GM18526 (cell line): ENCODE measurements around the gene GLRA1.

ENCODE experiments used
- POLR2A ChIP-seq: IDR thresholded peaks from 3 replicates; pipeline ENCODE4 v1.6.1; 2011; ENCODE audit not compliant: insufficient read length; ENCODE audit errors: extremely low read depth

GLRA1 gene

GRCh38 chr5:151899399-151899798 is 25.3 kb downstream of the GLRA1 start:
- no peak for TF ChIP-seq POLR2A

GRCh38 chr5:151897896-151898295 is 26.8 kb downstream of the GLRA1 start:
- TF ChIP-seq POLR2A: no peak

GRCh38 chr5:151897020-151897552 is 27.6 kb downstream of the GLRA1 start:
- no peak for TF ChIP-seq POLR2A

- no peak for TF ChIP-seq POLR2A
Observed at GRCh38 chr5:151896031-151896691, 28.5 kb downstream of the GLRA1 start.

- no peak for TF ChIP-seq POLR2A
Observed at GRCh38 chr5:151895660-151896030, 29.0 kb downstream of the GLRA1 start.

GRCh38 chr5:151892393-151892792 is 32.3 kb downstream of the GLRA1 start:
- TF ChIP-seq POLR2A: no peak

GRCh38 chr5:151890299-151890698 is 34.4 kb downstream of the GLRA1 start:
- no peak for TF ChIP-seq POLR2A

GRCh38 chr5:151889614-151890013 is 35.0 kb downstream of the GLRA1 start:
- TF ChIP-seq POLR2A: no peak

- TF ChIP-seq POLR2A: no peak
Observed at GRCh38 chr5:151886546-151887275, 37.9 kb downstream of the GLRA1 start.

GRCh38 chr5:151885138-151885908 is 39.3 kb downstream of the GLRA1 start:
- no peak for TF ChIP-seq POLR2A

GRCh38 chr5:151881621-151882225 is 42.9 kb downstream of the GLRA1 start:
- TF ChIP-seq POLR2A: no peak

GRCh38 chr5:151880324-151880723 is 44.3 kb downstream of the GLRA1 start:
- no peak for TF ChIP-seq POLR2A

- no peak for TF ChIP-seq POLR2A
Observed at GRCh38 chr5:151873701-151874100, 51.0 kb downstream of the GLRA1 start.

- TF ChIP-seq POLR2A: no peak
Observed at GRCh38 chr5:151872701-151873100, 52.0 kb downstream of the GLRA1 start.

- TF ChIP-seq POLR2A: no peak
Observed at GRCh38 chr5:151870820-151871219, 53.8 kb downstream of the GLRA1 start.

- no peak for TF ChIP-seq POLR2A
Observed at GRCh38 chr5:151870271-151870670, 54.4 kb downstream of the GLRA1 start.

GRCh38 chr5:151869843-151870242 is 54.8 kb downstream of the GLRA1 start:
- no peak for TF ChIP-seq POLR2A
